Measurements from ENCODE around the gene SENP1. TPM values are rescaled to one million over a fixed set of nuclear protein-coding genes. Genes with fewer than 3 reads are reported as not detected.

SENP1 gene
- polyA plus RNA-seq, 1 donor from 2014 or later: 14.0 TPM

DNA sequence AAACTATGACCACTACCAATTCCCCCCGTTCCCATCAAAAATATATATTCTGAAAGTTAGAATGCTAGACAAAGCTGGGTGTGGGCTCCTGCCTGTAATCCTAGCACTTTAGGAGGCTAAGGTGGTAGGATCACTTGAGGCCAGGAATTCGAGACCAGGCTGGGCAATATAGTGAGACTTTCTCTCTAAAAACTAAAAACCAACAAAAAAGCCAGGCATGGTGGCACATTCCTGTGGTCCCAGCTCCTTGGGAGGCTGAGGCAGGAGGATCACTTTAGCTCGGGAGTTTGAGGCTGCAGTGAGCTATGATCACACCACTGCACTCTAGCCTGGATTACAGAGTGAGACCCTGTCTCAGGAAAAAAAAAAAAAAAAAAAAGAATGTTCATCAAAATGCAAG is 52.8 kb downstream of the SENP1 start:
- Histone ChIP-seq H3F3A (ENCODE audit: insufficient read depth, low read length, poor library complexity, severe bottlenecking) (no peaks in the 10 kb centered on the region), H3K9ac (ENCODE audit: low read length) (no peak overlapping the region), H3K36me3 (ENCODE audit: insufficient read depth, low read length) (no peaks in the 10 kb centered on the region), H2AFZ (ENCODE audit: low read depth, low read length) (no peak overlapping the region), H3K79me2 (replicated peaks; ENCODE audit: insufficient read depth, low read length) (no peaks in the 10 kb centered on the region), H4K20me1 (ENCODE audit: insufficient read depth) (no peaks in the 10 kb centered on the region), H3K27ac (ENCODE audit: low read length) (no peak overlapping the region), H3K27me3 (ENCODE audit: insufficient read depth, low read depth, low read length) (no peaks in the 10 kb centered on the region), H3K4me3 (ENCODE audit: low read length) (no peak overlapping the region), H3K4me2 (ENCODE audit: low read length) (no peak overlapping the region), H3K9me3 (ENCODE audit: low read length) (no peaks in the 10 kb centered on the region), H3K9me2 (ENCODE audit: insufficient read depth, low read length) (no peaks in the 10 kb centered on the region)
- TF ChIP-seq EZH2 (IDR thresholded peaks at IDR 0.05; ENCODE audit: borderline replicate concordance, insufficient read depth, low read length, poor library complexity, severe bottlenecking) (no peak), MXI1 (conservative IDR thresholded peaks at IDR 0.05; ENCODE audit: poor library complexity, severe bottlenecking) (no peak), RAD21 (conservative IDR thresholded peaks at IDR 0.05) (no peak), EP300 (conservative IDR thresholded peaks at IDR 0.05; ENCODE audit: poor library complexity, severe bottlenecking) (no peak)
- TF ChIP-seq, protein P1, sequence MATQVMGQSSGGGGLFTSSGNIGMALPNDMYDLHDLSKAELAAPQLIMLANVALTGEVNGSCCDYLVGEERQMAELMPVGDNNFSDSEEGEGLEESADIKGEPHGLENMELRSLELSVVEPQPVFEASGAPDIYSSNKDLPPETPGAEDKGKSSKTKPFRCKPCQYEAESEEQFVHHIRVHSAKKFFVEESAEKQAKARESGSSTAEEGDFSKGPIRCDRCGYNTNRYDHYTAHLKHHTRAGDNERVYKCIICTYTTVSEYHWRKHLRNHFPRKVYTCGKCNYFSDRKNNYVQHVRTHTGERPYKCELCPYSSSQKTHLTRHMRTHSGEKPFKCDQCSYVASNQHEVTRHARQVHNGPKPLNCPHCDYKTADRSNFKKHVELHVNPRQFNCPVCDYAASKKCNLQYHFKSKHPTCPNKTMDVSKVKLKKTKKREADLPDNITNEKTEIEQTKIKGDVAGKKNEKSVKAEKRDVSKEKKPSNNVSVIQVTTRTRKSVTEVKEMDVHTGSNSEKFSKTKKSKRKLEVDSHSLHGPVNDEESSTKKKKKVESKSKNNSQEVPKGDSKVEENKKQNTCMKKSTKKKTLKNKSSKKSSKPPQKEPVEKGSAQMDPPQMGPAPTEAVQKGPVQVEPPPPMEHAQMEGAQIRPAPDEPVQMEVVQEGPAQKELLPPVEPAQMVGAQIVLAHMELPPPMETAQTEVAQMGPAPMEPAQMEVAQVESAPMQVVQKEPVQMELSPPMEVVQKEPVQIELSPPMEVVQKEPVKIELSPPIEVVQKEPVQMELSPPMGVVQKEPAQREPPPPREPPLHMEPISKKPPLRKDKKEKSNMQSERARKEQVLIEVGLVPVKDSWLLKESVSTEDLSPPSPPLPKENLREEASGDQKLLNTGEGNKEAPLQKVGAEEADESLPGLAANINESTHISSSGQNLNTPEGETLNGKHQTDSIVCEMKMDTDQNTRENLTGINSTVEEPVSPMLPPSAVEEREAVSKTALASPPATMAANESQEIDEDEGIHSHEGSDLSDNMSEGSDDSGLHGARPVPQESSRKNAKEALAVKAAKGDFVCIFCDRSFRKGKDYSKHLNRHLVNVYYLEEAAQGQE (IDR thresholded peaks at IDR 0.05; ENCODE audit: borderline replicate concordance): no peak

GRCh38 chr12:48051681-48052080 is 54.2 kb downstream of the SENP1 start:
- Histone ChIP-seq H3K4me2 (ENCODE audit: low read length) (no peak overlapping the region), H3K9me2 (ENCODE audit: insufficient read depth, low read length) (no peaks in the 10 kb centered on the region), H4K20me1 (ENCODE audit: insufficient read depth) (no peaks in the 10 kb centered on the region), H3K9me3 (ENCODE audit: low read length) (no peaks in the 10 kb centered on the region), H3K27me3 (ENCODE audit: insufficient read depth, low read depth, low read length) (no peaks in the 10 kb centered on the region), H3K36me3 (ENCODE audit: insufficient read depth, low read length) (no peaks in the 10 kb centered on the region), H2AFZ (ENCODE audit: low read depth, low read length) (no peak overlapping the region), H3K4me3 (ENCODE audit: low read length) (no peak overlapping the region), H3K27ac (ENCODE audit: low read length) (no peak overlapping the region), H3K79me2 (replicated peaks; ENCODE audit: insufficient read depth, low read length) (no peaks in the 10 kb centered on the region), H3F3A (ENCODE audit: insufficient read depth, low read length, poor library complexity, severe bottlenecking) (no peaks in the 10 kb centered on the region), H3K9ac (ENCODE audit: low read length) (no peak overlapping the region)
- TF ChIP-seq POLR2AphosphoS5 (IDR thresholded peaks at IDR 0.05): no peak
- no peak for TF ChIP-seq TAF1 (IDR thresholded peaks at IDR 0.05; ENCODE audit: low read depth)
- TF ChIP-seq, protein P2, sequence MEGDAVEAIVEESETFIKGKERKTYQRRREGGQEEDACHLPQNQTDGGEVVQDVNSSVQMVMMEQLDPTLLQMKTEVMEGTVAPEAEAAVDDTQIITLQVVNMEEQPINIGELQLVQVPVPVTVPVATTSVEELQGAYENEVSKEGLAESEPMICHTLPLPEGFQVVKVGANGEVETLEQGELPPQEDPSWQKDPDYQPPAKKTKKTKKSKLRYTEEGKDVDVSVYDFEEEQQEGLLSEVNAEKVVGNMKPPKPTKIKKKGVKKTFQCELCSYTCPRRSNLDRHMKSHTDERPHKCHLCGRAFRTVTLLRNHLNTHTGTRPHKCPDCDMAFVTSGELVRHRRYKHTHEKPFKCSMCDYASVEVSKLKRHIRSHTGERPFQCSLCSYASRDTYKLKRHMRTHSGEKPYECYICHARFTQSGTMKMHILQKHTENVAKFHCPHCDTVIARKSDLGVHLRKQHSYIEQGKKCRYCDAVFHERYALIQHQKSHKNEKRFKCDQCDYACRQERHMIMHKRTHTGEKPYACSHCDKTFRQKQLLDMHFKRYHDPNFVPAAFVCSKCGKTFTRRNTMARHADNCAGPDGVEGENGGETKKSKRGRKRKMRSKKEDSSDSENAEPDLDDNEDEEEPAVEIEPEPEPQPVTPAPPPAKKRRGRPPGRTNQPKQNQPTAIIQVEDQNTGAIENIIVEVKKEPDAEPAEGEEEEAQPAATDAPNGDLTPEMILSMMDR (IDR thresholded peaks at IDR 0.05; ENCODE audit: poor library complexity, severe bottlenecking): no peak
- TF ChIP-seq, protein P1 (IDR thresholded peaks at IDR 0.05; ENCODE audit: borderline replicate concordance): no peak
- no peak for TF ChIP-seq RAD21 (conservative IDR thresholded peaks at IDR 0.05)
- TF ChIP-seq SMC3 (conservative IDR thresholded peaks at IDR 0.05; ENCODE audit: poor library complexity): no peak
- TF ChIP-seq EP300 (conservative IDR thresholded peaks at IDR 0.05; ENCODE audit: poor library complexity, severe bottlenecking): no peak
- TF ChIP-seq MXI1 (conservative IDR thresholded peaks at IDR 0.05; ENCODE audit: poor library complexity, severe bottlenecking): no peak
- TF ChIP-seq EZH2 (IDR thresholded peaks at IDR 0.05; ENCODE audit: borderline replicate concordance, insufficient read depth, low read length, poor library complexity, severe bottlenecking): no peak
